ENCODE results near the gene LRRN2. TPM values are rescaled to one million over a fixed set of nuclear protein-coding genes. Genes with fewer than 3 reads are reported as not detected.

LRRN2 gene
- total and polyA plus RNA-seq, 9 of the 15 experiments (the other 6 are each of a cell fraction or from before 2014, with no cell fraction given): 0.05 TPM; not detected in 8

DNA sequence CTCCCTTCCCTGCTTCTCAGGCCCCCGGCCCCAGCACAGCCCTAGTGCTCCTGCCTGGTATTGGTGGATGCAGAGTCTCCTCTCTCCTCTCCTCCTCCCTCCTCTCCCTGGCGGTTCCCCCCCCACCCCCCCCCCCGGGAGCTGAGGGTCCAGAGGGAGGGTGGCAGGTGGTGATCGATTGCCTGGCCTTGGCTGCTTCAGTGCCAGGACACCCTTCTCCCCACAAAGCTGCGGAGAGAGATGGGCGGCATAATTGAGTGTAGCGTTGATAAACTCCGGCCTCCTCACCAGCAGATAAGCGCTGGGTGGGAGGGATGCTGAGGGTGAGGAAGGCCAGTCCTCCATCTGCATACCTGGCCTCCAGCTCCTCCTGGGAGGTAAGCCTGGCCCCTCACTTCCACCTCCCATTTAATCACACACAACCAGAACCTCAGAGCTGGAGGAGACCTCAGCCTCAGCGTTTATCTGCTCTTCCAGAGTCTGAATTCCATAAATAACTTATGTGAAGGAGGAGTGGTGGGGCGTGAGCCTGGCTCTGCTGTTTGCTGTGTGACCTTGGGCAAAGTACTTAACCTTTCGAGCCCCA lies 60.8 kb downstream of the LRRN2 start (continued):
- peak; percentile 80 for TF ChIP-seq TAL1 (IDR thresholded peaks at IDR 0.05)
- TF ChIP-seq TBP (optimal IDR thresholded peaks at IDR 0.05; ENCODE audit: low read depth, low read length): no peak
- TF ChIP-seq TEAD4 (IDR thresholded peaks at IDR 0.05; ENCODE audit: low read length): peak; percentile 70
- TF ChIP-seq TEAD4 (CRISPR knock-in tag; IDR thresholded peaks at IDR 0.05; ENCODE audit: borderline replicate concordance): peak; percentile 39; the same call in 1 of the 2 replicates
- no peak for TF ChIP-seq SNIP1 (IDR thresholded peaks at IDR 0.05; ENCODE audit: low read depth)
- no peak for TF ChIP-seq ZNF316 (IDR thresholded peaks at IDR 0.05)
- TF ChIP-seq PPARD (CRISPR knock-in tag; IDR thresholded peaks at IDR 0.05): no peak
- TF ChIP-seq TCF7 (IDR thresholded peaks at IDR 0.05; ENCODE audit: borderline replicate concordance): no peak
- no peak for TF ChIP-seq YY1 (IDR thresholded peaks at IDR 0.05; ENCODE audit: borderline replicate concordance in 1 of 3, control insufficient read depth in 1 of 3, extremely low read depth in 1 of 3, insufficient read depth in 3 of 3, insufficient read length in 1 of 3, insufficient replicate concordance in 2 of 3, low read depth in 1 of 3, low read length in 2 of 3)
- TF ChIP-seq ARNT (IDR thresholded peaks at IDR 0.05): no peak
- TF ChIP-seq NR2C2 (CRISPR knock-in tag; IDR thresholded peaks at IDR 0.05): no peak
- no peak for TF ChIP-seq NR2C2 (tag; IDR thresholded peaks at IDR 0.05)
- TF ChIP-seq, protein P1, sequence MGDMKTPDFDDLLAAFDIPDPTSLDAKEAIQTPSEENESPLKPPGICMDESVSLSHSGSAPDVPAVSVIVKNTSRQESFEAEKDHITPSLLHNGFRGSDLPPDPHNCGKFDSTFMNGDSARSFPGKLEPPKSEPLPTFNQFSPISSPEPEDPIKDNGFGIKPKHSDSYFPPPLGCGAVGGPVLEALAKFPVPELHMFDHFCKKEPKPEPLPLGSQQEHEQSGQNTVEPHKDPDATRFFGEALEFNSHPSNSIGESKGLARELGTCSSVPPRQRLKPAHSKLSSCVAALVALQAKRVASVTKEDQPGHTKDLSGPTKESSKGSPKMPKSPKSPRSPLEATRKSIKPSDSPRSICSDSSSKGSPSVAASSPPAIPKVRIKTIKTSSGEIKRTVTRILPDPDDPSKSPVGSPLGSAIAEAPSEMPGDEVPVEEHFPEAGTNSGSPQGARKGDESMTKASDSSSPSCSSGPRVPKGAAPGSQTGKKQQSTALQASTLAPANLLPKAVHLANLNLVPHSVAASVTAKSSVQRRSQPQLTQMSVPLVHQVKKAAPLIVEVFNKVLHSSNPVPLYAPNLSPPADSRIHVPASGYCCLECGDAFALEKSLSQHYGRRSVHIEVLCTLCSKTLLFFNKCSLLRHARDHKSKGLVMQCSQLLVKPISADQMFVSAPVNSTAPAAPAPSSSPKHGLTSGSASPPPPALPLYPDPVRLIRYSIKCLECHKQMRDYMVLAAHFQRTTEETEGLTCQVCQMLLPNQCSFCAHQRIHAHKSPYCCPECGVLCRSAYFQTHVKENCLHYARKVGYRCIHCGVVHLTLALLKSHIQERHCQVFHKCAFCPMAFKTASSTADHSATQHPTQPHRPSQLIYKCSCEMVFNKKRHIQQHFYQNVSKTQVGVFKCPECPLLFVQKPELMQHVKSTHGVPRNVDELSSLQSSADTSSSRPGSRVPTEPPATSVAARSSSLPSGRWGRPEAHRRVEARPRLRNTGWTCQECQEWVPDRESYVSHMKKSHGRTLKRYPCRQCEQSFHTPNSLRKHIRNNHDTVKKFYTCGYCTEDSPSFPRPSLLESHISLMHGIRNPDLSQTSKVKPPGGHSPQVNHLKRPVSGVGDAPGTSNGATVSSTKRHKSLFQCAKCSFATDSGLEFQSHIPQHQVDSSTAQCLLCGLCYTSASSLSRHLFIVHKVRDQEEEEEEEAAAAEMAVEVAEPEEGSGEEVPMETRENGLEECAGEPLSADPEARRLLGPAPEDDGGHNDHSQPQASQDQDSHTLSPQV (IDR thresholded peaks at IDR 0.05): no peak
- TF ChIP-seq, protein P2, sequence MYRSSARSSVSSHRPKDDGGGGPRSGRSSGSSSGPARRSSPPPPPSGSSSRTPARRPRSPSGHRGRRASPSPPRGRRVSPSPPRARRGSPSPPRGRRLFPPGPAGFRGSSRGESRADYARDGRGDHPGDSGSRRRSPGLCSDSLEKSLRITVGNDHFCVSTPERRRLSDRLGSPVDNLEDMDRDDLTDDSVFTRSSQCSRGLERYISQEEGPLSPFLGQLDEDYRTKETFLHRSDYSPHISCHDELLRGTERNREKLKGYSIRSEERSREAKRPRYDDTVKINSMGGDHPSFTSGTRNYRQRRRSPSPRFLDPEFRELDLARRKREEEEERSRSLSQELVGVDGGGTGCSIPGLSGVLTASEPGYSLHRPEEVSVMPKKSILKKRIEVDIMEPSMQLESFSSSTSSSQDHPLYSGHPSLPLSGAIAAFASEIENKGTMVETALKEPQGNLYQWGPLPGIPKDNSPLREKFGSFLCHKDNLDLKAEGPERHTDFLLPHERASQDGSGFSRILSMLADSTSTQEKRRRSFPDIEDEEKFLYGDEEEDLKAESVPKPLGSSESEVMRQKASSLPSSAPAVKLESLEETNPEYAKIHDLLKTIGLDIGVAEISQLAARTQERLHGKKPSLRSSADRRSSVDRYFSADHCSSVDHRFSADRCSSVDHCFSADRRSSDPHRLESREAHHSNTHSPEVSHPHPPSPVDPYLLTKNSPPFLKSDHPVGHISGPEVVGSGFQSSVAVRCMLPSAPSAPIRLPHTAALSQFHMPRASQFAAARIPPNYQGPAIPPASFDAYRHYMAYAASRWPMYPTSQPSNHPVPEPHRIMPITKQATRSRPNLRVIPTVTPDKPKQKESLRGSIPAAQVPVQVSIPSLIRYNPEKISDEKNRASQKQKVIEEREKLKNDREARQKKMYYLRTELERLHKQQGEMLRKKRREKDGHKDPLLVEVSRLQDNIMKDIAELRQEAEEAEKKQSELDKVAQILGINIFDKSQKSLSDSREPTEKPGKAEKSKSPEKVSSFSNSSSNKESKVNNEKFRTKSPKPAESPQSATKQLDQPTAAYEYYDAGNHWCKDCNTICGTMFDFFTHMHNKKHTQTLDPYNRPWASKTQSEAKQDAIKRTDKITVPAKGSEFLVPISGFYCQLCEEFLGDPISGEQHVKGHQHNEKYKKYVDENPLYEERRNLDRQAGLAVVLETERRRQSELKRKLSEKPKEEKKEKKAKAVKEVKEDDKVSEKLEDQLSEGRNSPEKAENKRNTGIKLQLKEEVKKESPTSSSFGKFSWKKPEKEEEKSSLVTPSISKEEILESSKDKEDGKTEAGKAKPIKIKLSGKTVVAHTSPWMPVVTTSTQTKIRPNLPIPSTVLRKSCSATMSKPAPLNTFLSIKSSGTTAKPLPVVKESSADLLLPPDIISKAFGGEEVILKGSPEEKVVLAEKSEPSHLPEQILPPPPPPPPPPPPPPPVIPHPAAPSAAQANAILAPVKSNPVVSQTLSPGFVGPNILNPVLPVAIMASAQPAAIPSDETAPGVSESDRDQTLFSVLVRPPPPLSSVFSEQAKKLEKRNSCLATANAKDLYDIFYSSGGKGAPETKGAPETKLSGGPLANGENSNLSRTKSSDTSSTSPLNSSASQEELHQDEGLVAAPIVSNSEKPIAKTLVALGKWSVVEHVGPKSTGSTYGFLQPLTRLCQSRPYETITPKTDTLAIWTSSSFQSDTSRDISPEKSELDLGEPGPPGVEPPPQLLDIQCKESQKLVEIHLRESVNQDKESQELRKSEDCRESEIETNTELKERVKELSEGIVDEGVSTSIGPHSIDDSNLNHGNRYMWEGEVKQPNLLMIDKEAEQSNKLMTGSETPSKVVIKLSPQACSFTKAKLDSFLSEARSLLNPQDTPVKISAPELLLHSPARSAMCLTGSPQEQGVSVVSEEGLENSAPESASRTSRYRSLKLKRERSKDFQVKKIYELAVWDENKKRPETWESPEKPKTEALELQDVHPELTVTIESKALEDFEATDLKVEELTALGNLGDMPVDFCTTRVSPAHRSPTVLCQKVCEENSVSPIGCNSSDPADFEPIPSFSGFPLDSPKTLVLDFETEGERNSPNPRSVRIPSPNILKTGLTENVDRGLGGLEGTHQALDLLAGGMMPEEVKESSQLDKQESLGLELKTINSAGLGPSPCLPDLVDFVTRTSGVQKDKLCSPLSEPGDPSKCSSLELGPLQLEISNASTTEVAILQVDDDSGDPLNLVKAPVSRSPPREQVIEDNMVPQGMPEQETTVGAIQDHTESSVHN (IDR thresholded peaks at IDR 0.05; ENCODE audit: borderline replicate concordance in 1 of 2, low read depth in 1 of 2): no peak
- no peak for TF ChIP-seq TARDBP (IDR thresholded peaks at IDR 0.05)
- peak; percentile 89 for TF ChIP-seq ZEB2 (IDR thresholded peaks at IDR 0.05)
- TF ChIP-seq BRCA1 (IDR thresholded peaks at IDR 0.05): no peak
- TF ChIP-seq BRCA1 (CRISPR knock-in tag; IDR thresholded peaks at IDR 0.05): no peak

Measured in K562 (cell line).